ENCODE data around the gene CERK.

- TF ChIP-seq ZNF677 (tag by site-specific recombination; IDR thresholded peaks at IDR 0.05) (no peak), ZNF266 (tag by site-specific recombination; IDR thresholded peaks at IDR 0.05; ENCODE audit: low read depth) (no peak), ZNF585B (tag by site-specific recombination; IDR thresholded peaks at IDR 0.05) (no peak), ZNF610 (tag by site-specific recombination; IDR thresholded peaks at IDR 0.05; ENCODE audit: borderline replicate concordance) (no peak), ZBTB1 (tag by site-specific recombination; IDR thresholded peaks at IDR 0.05) (no peak), ZNF560 (tag by site-specific recombination; IDR thresholded peaks at IDR 0.05; ENCODE audit: borderline replicate concordance) (no peak), ZNF76 (tag by site-specific recombination; IDR thresholded peaks at IDR 0.05; ENCODE audit: borderline replicate concordance, low read depth) (no peak), KLF8 (tag by site-specific recombination; IDR thresholded peaks at IDR 0.05) (no peak), ZNF571 (tag by site-specific recombination; IDR thresholded peaks at IDR 0.05) (no peak), ZNF169 (tag by site-specific recombination; IDR thresholded peaks at IDR 0.05) (no peak), YY2 (tag by site-specific recombination; IDR thresholded peaks at IDR 0.05) (no peak)
- TF ChIP-seq, protein P1, sequence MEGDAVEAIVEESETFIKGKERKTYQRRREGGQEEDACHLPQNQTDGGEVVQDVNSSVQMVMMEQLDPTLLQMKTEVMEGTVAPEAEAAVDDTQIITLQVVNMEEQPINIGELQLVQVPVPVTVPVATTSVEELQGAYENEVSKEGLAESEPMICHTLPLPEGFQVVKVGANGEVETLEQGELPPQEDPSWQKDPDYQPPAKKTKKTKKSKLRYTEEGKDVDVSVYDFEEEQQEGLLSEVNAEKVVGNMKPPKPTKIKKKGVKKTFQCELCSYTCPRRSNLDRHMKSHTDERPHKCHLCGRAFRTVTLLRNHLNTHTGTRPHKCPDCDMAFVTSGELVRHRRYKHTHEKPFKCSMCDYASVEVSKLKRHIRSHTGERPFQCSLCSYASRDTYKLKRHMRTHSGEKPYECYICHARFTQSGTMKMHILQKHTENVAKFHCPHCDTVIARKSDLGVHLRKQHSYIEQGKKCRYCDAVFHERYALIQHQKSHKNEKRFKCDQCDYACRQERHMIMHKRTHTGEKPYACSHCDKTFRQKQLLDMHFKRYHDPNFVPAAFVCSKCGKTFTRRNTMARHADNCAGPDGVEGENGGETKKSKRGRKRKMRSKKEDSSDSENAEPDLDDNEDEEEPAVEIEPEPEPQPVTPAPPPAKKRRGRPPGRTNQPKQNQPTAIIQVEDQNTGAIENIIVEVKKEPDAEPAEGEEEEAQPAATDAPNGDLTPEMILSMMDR (tag by site-specific recombination; IDR thresholded peaks at IDR 0.05) = no peak
- TF ChIP-seq, protein P2, sequence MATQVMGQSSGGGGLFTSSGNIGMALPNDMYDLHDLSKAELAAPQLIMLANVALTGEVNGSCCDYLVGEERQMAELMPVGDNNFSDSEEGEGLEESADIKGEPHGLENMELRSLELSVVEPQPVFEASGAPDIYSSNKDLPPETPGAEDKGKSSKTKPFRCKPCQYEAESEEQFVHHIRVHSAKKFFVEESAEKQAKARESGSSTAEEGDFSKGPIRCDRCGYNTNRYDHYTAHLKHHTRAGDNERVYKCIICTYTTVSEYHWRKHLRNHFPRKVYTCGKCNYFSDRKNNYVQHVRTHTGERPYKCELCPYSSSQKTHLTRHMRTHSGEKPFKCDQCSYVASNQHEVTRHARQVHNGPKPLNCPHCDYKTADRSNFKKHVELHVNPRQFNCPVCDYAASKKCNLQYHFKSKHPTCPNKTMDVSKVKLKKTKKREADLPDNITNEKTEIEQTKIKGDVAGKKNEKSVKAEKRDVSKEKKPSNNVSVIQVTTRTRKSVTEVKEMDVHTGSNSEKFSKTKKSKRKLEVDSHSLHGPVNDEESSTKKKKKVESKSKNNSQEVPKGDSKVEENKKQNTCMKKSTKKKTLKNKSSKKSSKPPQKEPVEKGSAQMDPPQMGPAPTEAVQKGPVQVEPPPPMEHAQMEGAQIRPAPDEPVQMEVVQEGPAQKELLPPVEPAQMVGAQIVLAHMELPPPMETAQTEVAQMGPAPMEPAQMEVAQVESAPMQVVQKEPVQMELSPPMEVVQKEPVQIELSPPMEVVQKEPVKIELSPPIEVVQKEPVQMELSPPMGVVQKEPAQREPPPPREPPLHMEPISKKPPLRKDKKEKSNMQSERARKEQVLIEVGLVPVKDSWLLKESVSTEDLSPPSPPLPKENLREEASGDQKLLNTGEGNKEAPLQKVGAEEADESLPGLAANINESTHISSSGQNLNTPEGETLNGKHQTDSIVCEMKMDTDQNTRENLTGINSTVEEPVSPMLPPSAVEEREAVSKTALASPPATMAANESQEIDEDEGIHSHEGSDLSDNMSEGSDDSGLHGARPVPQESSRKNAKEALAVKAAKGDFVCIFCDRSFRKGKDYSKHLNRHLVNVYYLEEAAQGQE (tag by site-specific recombination; IDR thresholded peaks at IDR 0.05) = no peak
- TF ChIP-seq, protein P3, sequence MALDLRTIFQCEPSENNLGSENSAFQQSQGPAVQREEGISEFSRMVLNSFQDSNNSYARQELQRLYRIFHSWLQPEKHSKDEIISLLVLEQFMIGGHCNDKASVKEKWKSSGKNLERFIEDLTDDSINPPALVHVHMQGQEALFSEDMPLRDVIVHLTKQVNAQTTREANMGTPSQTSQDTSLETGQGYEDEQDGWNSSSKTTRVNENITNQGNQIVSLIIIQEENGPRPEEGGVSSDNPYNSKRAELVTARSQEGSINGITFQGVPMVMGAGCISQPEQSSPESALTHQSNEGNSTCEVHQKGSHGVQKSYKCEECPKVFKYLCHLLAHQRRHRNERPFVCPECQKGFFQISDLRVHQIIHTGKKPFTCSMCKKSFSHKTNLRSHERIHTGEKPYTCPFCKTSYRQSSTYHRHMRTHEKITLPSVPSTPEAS (tag by site-specific recombination; IDR thresholded peaks at IDR 0.05) = no peak
Observed at GRCh38 chr22:46703171-46703995, 34.7 kb downstream of the CERK start.

Measured in HEK293 (cell line).